ENCODE measurements around the gene ZNF692.

DNA sequence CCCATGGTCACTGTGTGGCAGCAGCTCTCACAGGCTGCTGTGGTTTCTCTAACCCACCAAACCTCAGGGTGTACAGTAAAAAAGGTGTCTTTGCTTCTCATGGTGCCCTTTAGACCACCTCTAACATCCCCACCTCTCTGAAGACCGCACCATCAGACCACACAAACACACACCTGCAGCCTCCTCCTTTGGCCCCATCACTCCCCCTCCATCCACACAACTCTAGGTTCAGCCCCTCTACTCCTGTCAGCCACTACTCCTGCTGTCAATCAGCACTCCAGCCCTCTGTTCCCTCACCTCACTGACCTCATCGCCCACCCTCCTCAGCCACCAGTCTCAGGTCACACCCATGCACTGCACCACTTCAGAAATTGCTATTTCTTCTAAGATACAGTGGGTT, 7.5 kb downstream of the ZNF692 start:
- TF ChIP-seq EZH2phosphoT487 (IDR thresholded peaks at IDR 0.05) (no peak), EZH2 (IDR thresholded peaks at IDR 0.05) (no peak)
- TF ChIP-seq, protein P1, sequence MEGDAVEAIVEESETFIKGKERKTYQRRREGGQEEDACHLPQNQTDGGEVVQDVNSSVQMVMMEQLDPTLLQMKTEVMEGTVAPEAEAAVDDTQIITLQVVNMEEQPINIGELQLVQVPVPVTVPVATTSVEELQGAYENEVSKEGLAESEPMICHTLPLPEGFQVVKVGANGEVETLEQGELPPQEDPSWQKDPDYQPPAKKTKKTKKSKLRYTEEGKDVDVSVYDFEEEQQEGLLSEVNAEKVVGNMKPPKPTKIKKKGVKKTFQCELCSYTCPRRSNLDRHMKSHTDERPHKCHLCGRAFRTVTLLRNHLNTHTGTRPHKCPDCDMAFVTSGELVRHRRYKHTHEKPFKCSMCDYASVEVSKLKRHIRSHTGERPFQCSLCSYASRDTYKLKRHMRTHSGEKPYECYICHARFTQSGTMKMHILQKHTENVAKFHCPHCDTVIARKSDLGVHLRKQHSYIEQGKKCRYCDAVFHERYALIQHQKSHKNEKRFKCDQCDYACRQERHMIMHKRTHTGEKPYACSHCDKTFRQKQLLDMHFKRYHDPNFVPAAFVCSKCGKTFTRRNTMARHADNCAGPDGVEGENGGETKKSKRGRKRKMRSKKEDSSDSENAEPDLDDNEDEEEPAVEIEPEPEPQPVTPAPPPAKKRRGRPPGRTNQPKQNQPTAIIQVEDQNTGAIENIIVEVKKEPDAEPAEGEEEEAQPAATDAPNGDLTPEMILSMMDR (IDR thresholded peaks at IDR 0.05), result no peak

Measured in neural progenitor cell (in vitro differentiated cells).